ENCODE data around the gene KCNK3.
A peak's percentile ranks its signal among the peaks of the same experiment; 100 is the strongest.

KCNK3 gene

DNA sequence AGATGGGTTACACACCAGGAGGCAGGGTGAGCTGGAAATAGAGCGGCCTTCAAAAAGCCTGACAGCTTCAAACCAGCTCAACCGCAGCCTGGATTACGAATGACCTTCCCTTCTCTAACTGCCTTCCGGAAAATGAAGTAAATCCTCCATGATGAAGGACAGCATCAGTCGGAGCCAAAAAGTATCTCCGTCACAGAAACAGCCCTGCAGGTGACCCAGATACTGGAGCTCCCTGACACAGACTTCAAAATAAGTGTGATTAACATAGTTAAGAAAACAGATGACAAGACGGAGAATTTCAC lies 41.1 kb upstream of the KCNK3 start:
- Histone ChIP-seq H3K27ac (replicated peaks) (no peak overlapping the region), H3K4me3 (replicated peaks; ENCODE audit: insufficient read depth, low read length) (no peak overlapping the region), H3K27me3 (ENCODE audit: insufficient read depth, poor library complexity, severe bottlenecking) (peaks cover 9% of the 10 kb centered on the region)
- TF ChIP-seq, protein P1, sequence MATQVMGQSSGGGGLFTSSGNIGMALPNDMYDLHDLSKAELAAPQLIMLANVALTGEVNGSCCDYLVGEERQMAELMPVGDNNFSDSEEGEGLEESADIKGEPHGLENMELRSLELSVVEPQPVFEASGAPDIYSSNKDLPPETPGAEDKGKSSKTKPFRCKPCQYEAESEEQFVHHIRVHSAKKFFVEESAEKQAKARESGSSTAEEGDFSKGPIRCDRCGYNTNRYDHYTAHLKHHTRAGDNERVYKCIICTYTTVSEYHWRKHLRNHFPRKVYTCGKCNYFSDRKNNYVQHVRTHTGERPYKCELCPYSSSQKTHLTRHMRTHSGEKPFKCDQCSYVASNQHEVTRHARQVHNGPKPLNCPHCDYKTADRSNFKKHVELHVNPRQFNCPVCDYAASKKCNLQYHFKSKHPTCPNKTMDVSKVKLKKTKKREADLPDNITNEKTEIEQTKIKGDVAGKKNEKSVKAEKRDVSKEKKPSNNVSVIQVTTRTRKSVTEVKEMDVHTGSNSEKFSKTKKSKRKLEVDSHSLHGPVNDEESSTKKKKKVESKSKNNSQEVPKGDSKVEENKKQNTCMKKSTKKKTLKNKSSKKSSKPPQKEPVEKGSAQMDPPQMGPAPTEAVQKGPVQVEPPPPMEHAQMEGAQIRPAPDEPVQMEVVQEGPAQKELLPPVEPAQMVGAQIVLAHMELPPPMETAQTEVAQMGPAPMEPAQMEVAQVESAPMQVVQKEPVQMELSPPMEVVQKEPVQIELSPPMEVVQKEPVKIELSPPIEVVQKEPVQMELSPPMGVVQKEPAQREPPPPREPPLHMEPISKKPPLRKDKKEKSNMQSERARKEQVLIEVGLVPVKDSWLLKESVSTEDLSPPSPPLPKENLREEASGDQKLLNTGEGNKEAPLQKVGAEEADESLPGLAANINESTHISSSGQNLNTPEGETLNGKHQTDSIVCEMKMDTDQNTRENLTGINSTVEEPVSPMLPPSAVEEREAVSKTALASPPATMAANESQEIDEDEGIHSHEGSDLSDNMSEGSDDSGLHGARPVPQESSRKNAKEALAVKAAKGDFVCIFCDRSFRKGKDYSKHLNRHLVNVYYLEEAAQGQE (IDR thresholded peaks at IDR 0.05; ENCODE audit: insufficient replicate concordance, low read depth) = no peak
- no peak for DNase-seq (ENCODE audit: low read depth in 1 of 2, low spot score in 1 of 2)

DNA sequence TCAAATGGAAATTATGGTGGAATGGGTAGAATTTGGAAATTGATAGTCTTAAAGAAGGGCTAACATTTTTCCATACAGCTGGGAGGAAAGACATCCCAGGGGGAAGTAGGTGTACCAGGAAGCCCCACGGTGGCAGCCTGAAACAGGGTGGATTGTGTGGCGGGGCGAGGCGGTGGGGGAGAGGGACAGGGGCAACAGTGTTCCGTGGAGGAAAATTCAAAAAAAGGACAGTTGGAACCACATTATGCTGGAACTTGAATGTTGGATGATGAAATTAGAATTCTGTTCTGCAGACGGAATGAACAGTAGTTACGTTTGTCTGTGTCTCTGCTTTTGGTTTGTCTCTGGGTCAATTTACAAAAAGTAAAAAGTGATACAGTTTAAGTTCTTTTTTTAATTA lies 40.7 kb upstream of the KCNK3 start:
- TF ChIP-seq POLR2AphosphoS5 (IDR thresholded peaks at IDR 0.05; ENCODE audit: low read depth) = no peak
- TF ChIP-seq, protein P2, sequence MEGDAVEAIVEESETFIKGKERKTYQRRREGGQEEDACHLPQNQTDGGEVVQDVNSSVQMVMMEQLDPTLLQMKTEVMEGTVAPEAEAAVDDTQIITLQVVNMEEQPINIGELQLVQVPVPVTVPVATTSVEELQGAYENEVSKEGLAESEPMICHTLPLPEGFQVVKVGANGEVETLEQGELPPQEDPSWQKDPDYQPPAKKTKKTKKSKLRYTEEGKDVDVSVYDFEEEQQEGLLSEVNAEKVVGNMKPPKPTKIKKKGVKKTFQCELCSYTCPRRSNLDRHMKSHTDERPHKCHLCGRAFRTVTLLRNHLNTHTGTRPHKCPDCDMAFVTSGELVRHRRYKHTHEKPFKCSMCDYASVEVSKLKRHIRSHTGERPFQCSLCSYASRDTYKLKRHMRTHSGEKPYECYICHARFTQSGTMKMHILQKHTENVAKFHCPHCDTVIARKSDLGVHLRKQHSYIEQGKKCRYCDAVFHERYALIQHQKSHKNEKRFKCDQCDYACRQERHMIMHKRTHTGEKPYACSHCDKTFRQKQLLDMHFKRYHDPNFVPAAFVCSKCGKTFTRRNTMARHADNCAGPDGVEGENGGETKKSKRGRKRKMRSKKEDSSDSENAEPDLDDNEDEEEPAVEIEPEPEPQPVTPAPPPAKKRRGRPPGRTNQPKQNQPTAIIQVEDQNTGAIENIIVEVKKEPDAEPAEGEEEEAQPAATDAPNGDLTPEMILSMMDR (IDR thresholded peaks at IDR 0.05; ENCODE audit: insufficient read depth, low read length) = no peak
- TF ChIP-seq, protein P1 (IDR thresholded peaks at IDR 0.05; ENCODE audit: insufficient replicate concordance, low read depth) = no peak
- TF ChIP-seq GABPA (IDR thresholded peaks at IDR 0.05; ENCODE audit: low read depth) = no peak
- TF ChIP-seq SPI1 (IDR thresholded peaks at IDR 0.05; ENCODE audit: borderline replicate concordance, low read depth) = no peak
- Histone ChIP-seq H3K4me3 (replicated peaks; ENCODE audit: insufficient read depth, low read length) (no peak overlapping the region), H3K27me3 (ENCODE audit: insufficient read depth, poor library complexity, severe bottlenecking) (peaks cover 9% of the 10 kb centered on the region), H3K27ac (replicated peaks) (no peak overlapping the region)
- DNase-seq (ENCODE audit: low read depth in 1 of 2, low spot score in 1 of 2) = no peak

DNA sequence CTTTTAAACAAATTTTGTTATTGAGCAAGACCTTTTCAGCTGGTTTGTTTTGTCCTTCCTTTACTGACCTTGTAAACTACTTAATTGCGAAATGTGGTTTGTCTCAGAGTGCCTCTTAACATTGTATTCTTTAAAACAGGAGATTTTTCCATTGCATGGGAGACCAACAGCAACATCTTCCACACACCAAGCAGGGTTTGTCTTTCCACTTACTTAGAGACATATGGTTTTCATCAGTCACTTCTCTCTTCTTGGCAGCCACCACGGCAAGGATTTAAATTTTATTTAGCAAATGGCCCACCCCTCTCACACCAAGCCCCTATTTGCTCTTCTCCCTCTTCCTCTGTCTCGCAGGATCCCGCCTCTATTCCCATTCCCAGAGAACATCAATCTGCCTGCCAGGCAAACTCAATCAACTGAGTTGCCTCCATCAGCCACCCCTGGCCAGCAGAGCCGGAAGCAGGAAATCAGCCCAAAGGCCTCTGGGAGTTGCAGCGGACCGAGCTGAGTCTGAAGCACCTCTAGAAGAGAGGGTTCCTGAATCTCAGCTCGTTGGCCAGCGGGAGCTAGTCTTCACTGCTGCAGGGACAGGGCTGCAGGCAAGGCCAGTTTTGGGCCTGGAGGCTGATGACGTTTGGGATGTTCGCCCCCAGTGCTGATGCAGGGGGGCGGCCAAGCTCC lies 40.0 kb upstream of the KCNK3 start:
- TF ChIP-seq, protein P2 (IDR thresholded peaks at IDR 0.05; ENCODE audit: insufficient read depth, low read length) = no peak
- TF ChIP-seq, protein P1 (IDR thresholded peaks at IDR 0.05; ENCODE audit: insufficient replicate concordance, low read depth) = no peak
- TF ChIP-seq GABPA (IDR thresholded peaks at IDR 0.05; ENCODE audit: low read depth) (no peak), POLR2AphosphoS5 (IDR thresholded peaks at IDR 0.05; ENCODE audit: low read depth) (no peak), SPI1 (IDR thresholded peaks at IDR 0.05; ENCODE audit: borderline replicate concordance, low read depth) (no peak)
- H3K27me3 ChIP-seq (ENCODE audit: insufficient read depth, poor library complexity, severe bottlenecking) = peaks cover 5% of the 10 kb centered on the region
- DNase-seq (ENCODE audit: low read depth in 1 of 2, low spot score in 1 of 2) = peak in 1 of 2 experiments; percentile 14
- H3K4me3 ChIP-seq (replicated peaks; ENCODE audit: insufficient read depth, low read length) = no peak overlapping the region
- H3K27ac ChIP-seq (replicated peaks) = no peak overlapping the region

All from HL-60 (cell line).